Kidney (tissue), 14 donors: Measurements from ENCODE around the gene CGGBP1. TPM values are rescaled to one million over a fixed set of nuclear protein-coding genes. Genes with fewer than 3 reads are reported as not detected.
A peak's percentile ranks its signal among the peaks of the same experiment; 100 is the strongest.

ENCODE experiments used
- DNase-seq, 5 donors: peaks; one replicate each; pipeline ENCODE4 v3.0.0-alpha.2; 2013 to 2020
- FAIRE-seq: peaks from 2 replicates; lab custom pipeline; 2012; peaks lifted over from hg19 to GRCh38; lab: Jason Lieb, UNC
- H3K27ac ChIP-seq, 2 donors: one replicate each; pipeline ENCODE4 v1.7.0; 2013; ENCODE audit warnings: low read depth in 2 of 2, low read length in 2 of 2, inconsistent platforms in 1 of 2
- H3K27me3 ChIP-seq: one replicate; pipeline ENCODE4 v1.7.1; 2013; ENCODE audit warnings: low read length, inconsistent platforms; ENCODE audit not compliant: control insufficient read depth, insufficient read depth
- H3K36me3 ChIP-seq, 3 donors: one replicate each; pipeline versions ENCODE4 v1.7.0 to v1.7.1; 2013; ENCODE audit warnings: low read length in 3 of 3, control low read depth in 1 of 3, inconsistent platforms in 1 of 3; ENCODE audit not compliant: insufficient read depth in 3 of 3, control insufficient read depth in 2 of 3
- H3K4me1 ChIP-seq, 3 donors: one replicate each; pipeline versions ENCODE4 v1.7.0 to v1.7.1; 2013; ENCODE audit warnings: low read length in 3 of 3, inconsistent platforms in 1 of 3, low read depth in 1 of 3; ENCODE audit not compliant: control insufficient read depth in 2 of 3, insufficient read depth in 2 of 3
- H3K4me3 ChIP-seq, 3 donors: one replicate each; pipeline versions ENCODE4 v1.7.0 to v1.8.1; 2013; ENCODE audit warnings: low read length in 3 of 3, control low read depth in 1 of 3, inconsistent platforms in 1 of 3
- H3K9ac ChIP-seq, 3 donors: one replicate each; pipeline versions ENCODE4 v1.7.0 to v1.7.1; 2013; ENCODE audit warnings: low read length in 3 of 3, control low read depth in 1 of 3, inconsistent platforms in 1 of 3
- H3K9me3 ChIP-seq, 3 donors: one replicate each; pipeline versions ENCODE4 v1.7.0 to v1.7.1; 2013; ENCODE audit warnings: low read length in 3 of 3, control low read depth in 1 of 3, inconsistent platforms in 1 of 3; ENCODE audit not compliant: control insufficient read depth in 2 of 3, insufficient read depth in 1 of 3
- intact Hi-C: fragments of 100-400 bp; cut with DNase I; formaldehyde crosslinking; loops from one replicate; pipeline ENCODE4 v1.11.1; 2022
- polyA plus RNA-seq: library from polyadenylated mRNA; stranded (reverse); fragments of 350-450 nt; fragmentation: Illumina TruSeq; extraction: RNeasy Lipid Tissue Mini Kit (QIAGEN cat#74804); gene quantifications from one replicate; pipeline ENCODE4 v1.2.3, GENCODE V29; 2014; ENCODE audit warnings: low read depth, low replicate concordance; ENCODE audit not compliant: insufficient read depth
- total RNA-seq: library from RNA; stranded (reverse); fragmentation: NEBNext Ultra II Directional; extraction: Animal tissue kit (Norgen Biotek cat#: 25700); gene quantifications from one replicate; pipeline ENCODE4 v1.2.1, GENCODE V29; 2021
- TF ChIP-seq, protein P1 (sequence below): IDR thresholded peaks from 3 replicates; pipeline ENCODE4 v1.5.1; 2012; ENCODE audit warnings: mild to moderate bottlenecking, moderate library complexity, borderline replicate concordance; ENCODE audit not compliant: insufficient read depth; ENCODE audit errors: extremely low read depth
- donor health status: control.
- donor health status: control.
- donor health status: control.
- donor health status: control.
- donor health status: control.
- donor health status: DM: yes; HTN: yes; CAD: no.
- donor health status: Normal renal cell carcinoma (clear cell type).

The CGGBP1 gene
- total and polyA plus RNA-seq, 2 donors from 2014 or later, result 29.2 to 66.1 TPM

DNA sequence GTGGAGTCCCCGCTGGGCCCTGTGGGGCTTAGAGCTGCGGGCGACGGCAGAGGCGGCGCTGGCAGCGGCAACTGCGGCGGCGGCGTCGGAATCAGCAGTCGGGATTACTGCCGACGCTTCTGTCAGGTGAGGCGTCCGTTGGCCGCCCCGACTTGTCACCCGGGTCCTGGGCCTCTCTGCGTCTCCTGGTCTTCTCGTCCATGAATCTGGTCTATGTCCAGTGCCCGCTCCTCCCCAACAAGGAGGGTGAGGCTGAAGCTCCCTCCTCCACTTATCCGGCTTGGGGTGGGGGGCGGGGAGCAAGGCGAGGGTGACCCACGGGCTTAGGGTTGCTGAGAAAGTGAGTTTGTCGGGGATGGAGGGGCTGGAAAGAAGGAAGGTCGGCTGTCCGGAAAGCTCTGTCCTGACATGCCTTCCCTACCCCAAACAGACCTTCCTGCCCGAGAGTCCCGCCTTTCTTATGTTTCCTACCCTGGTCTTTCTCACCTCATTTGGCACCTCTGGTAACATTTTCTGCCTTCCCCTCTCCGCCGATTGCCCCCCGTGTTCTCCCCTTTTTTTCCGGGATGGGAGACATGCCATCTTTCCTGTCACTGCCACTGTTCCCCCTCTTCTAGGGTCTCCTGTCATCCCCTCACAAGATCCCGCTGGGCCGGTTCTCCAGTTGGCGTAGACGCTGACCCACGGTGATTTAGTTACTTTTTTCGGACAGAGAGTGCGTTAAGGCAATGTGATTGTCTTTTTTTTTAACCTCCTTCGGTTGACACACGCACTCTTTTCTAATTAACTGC is 770 bp upstream of the CGGBP1 start:
- Histone ChIP-seq H3K27ac (peak overlapping the region; percentile 89 to 96), H3K9ac (peak overlapping the region; percentile 3 to 93 (median 82)), H3K4me1 (peaks cover 0 to 17% (median 3%) of the 10 kb centered on the region in 3 donors), H3K4me3 (peak overlapping the region; percentile 87 to 96 (median 88)), H3K27me3 (no peaks in the 10 kb centered on the region), H3K9me3 (no peaks in the 10 kb centered on the region), H3K36me3 (peaks cover 2 to 13% (median 5%) of the 10 kb centered on the region in 3 donors)
- DNase-seq (peak in 3 of 5 donors; percentile 35 to 65 (median 47)), FAIRE-seq (no peak)
- TF ChIP-seq, protein P1, sequence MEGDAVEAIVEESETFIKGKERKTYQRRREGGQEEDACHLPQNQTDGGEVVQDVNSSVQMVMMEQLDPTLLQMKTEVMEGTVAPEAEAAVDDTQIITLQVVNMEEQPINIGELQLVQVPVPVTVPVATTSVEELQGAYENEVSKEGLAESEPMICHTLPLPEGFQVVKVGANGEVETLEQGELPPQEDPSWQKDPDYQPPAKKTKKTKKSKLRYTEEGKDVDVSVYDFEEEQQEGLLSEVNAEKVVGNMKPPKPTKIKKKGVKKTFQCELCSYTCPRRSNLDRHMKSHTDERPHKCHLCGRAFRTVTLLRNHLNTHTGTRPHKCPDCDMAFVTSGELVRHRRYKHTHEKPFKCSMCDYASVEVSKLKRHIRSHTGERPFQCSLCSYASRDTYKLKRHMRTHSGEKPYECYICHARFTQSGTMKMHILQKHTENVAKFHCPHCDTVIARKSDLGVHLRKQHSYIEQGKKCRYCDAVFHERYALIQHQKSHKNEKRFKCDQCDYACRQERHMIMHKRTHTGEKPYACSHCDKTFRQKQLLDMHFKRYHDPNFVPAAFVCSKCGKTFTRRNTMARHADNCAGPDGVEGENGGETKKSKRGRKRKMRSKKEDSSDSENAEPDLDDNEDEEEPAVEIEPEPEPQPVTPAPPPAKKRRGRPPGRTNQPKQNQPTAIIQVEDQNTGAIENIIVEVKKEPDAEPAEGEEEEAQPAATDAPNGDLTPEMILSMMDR, result no peak
- intact Hi-C loops, result no loop called here

DNA sequence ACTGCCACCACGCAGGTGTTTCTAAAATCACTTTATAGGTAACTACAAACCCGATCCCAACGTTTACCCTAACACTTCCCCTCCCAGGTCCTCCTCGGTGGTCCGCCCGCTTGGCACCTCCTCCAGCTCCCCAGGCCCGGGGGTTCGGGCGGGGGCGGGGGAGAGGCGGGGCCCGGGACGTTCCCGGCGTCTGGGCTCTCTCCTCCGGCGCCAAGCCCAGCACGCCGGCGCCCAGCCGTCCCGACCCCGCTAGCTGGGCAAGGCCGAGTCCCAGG is 562 bp downstream of the CGGBP1 start:
- H3K9ac ChIP-seq, result peak overlapping the region; percentile 59 to 89 (median 84)
- H3K27ac ChIP-seq, result peak overlapping the region; percentile 96
- intact Hi-C loops, result no loop called here
- no peaks in the 10 kb centered on the region for H3K9me3 ChIP-seq
- H3K4me3 ChIP-seq, result peak overlapping the region; percentile 94 to 97 (median 96)
- TF ChIP-seq, protein P1, result no peak
- FAIRE-seq, result no peak
- H3K4me1 ChIP-seq, result peaks cover 0 to 17% (median 3%) of the 10 kb centered on the region in 3 donors
- no peaks in the 10 kb centered on the region for H3K27me3 ChIP-seq
- no peak for DNase-seq
- H3K36me3 ChIP-seq, result peaks cover 2 to 13% (median 5%) of the 10 kb centered on the region in 3 donors

DNA sequence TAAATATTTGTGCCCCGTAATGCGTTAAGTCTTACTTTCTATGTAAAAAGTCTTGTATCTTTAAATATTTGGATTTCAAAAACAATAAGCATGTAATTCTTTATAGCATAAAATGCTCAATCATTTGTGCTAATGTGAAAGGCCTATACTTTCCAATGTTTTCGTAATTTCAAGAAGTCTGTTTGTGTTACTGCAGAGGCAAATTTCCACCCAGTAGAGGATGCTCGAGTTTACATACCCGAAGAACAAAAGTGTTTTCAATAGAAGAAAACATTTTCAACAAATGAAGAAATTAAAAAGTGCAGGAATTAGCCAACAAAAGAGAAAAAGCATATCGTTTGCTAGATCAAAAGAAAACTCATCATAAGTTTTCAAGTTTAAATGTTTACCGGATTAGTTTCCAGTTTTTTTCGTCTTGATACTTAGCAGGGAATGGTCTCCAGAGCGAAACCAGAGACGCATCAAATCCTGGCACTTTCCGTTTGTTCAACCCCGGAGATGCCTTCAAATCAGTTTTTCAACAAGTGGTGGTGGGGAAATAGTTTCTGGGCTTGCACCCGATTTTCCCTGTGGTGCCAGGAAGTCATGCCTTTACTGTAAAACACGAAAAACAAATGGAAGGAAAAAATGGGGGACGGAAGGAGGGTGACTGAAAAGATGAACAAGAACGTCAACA is 1.0 kb downstream of the CGGBP1 start:
- FAIRE-seq (peak; percentile 52), DNase-seq (peak in 2 of 5 donors; percentile 35 to 63)
- intact Hi-C loops, result no loop called here

More for the DNA sequence above, 1.0 kb downstream of the CGGBP1 start:
- Histone ChIP-seq H3K27ac (peak overlapping the region; percentile 96), H3K36me3 (peaks cover 2 to 13% (median 5%) of the 10 kb centered on the region in 3 donors), H3K9ac (peak overlapping the region; percentile 29 to 89 (median 59)), H3K27me3 (no peaks in the 10 kb centered on the region), H3K9me3 (no peaks in the 10 kb centered on the region), H3K4me1 (peaks cover 0 to 17% (median 3%) of the 10 kb centered on the region in 3 donors), H3K4me3 (peak overlapping the region; percentile 94 to 97 (median 96))
- TF ChIP-seq, protein P1, result peak; percentile 10
